ENCODE measurements around the gene EFNA1. TPM values are rescaled to one million over a fixed set of nuclear protein-coding genes. Genes with fewer than 3 reads are reported as not detected.

The EFNA1 gene
- total and polyA plus RNA-seq, 2 donors (not counting 3 experiments of a cell fraction or from before 2014, with no cell fraction given) = 107 to 289 TPM

- no peak overlapping the region for H2AFZ ChIP-seq (ENCODE audit: low read depth, low read length)
- intact Hi-C loops (cut with micrococcal nuclease) (no loop called here), dilution Hi-C loops (cut with MboI; ENCODE audit: extremely low pct_ligation_motif_present, low sequenced_read_pairs) (no loop called here)
- no peaks in the 10 kb centered on the region for H3K79me2 ChIP-seq (ENCODE audit: control insufficient read depth, insufficient read depth, low read length)
- CTCF ChIA-PET = interaction anchor here (5.9 kb wide), 1 partner anchor 61 kb away, joined by 37 read pairs; no protein-coding TSS in a partner anchor
- TF ChIP-seq CTCF (IDR thresholded peaks at IDR 0.05; ENCODE audit: extremely low read depth in 1 of 2, insufficient read depth in 1 of 2, low read depth in 1 of 2, low read length in 2 of 2) = no peak
- TF ChIP-seq GATA2 (IDR thresholded peaks at IDR 0.05; ENCODE audit: insufficient read depth, insufficient read length, low read depth, low read length) = no peak
- no peak for TF ChIP-seq EZH2 (IDR thresholded peaks at IDR 0.05; ENCODE audit: borderline replicate concordance, low read depth, low read length, severe bottlenecking)
- TF ChIP-seq POLR2AphosphoS5 (IDR thresholded peaks at IDR 0.05; ENCODE audit: insufficient read depth, low read depth, low read length) = no peak
- no peak for TF ChIP-seq FOS (IDR thresholded peaks at IDR 0.05; ENCODE audit: borderline replicate concordance, insufficient read depth, low read length)
- TF ChIP-seq, protein P1, sequence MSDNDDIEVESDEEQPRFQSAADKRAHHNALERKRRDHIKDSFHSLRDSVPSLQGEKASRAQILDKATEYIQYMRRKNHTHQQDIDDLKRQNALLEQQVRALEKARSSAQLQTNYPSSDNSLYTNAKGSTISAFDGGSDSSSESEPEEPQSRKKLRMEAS (IDR thresholded peaks at IDR 0.05; ENCODE audit: insufficient read depth, insufficient read length) = no peak
- TF ChIP-seq POLR2A (IDR thresholded peaks at IDR 0.05; ENCODE audit: low read depth, low read length) = no peak
- TF ChIP-seq MYC (IDR thresholded peaks at IDR 0.05; ENCODE audit: low read depth, low read length) = no peak
- no peak for TF ChIP-seq JUN (IDR thresholded peaks at IDR 0.05; ENCODE audit: borderline replicate concordance, insufficient read depth, insufficient read length, low read depth)
- DNase-seq (ENCODE audit: low read depth, low spot score) (peak; percentile 88), FAIRE-seq (no peak)
- H3K27ac ChIP-seq (ENCODE audit: insufficient read depth, low read depth, low read length) = no peak overlapping the region
- no peaks in the 10 kb centered on the region for H3K9me3 ChIP-seq (replicated peaks; ENCODE audit: control insufficient read depth, insufficient read depth, low read length)
- no peak overlapping the region for H3K9ac ChIP-seq (replicated peaks; ENCODE audit: extremely low read depth, insufficient read depth, low read length)
- H3K4me3 ChIP-seq (replicated peaks in 1 of 3; ENCODE audit: insufficient read depth in 1 of 3, low read depth in 1 of 3, low read length in 3 of 3) = no peak overlapping the region
- POLR2A ChIA-PET = no interaction called here
- H3K9me1 ChIP-seq (replicated peaks; ENCODE audit: control insufficient read depth, extremely low read depth, insufficient read depth, low read length) = no peaks in the 10 kb centered on the region
- peaks cover 3% of the 10 kb centered on the region for H3K4me1 ChIP-seq (ENCODE audit: control insufficient read depth, extremely low read depth, insufficient read depth, low read length)
- peaks cover 6 to 9% of the 10 kb centered on the region in 2 experiments for H3K27me3 ChIP-seq (ENCODE audit: control insufficient read depth in 2 of 2, insufficient read depth in 2 of 2, low read length in 2 of 2)
- H3K36me3 ChIP-seq (ENCODE audit: control insufficient read depth in 2 of 2, extremely low read depth in 1 of 2, insufficient read depth in 2 of 2, low read length in 2 of 2) = no peaks in the 10 kb centered on the region
- H4K20me1 ChIP-seq (replicated peaks; ENCODE audit: control insufficient read depth, extremely low read depth, insufficient read depth, low read length) = no peaks in the 10 kb centered on the region
- H3K4me2 ChIP-seq (ENCODE audit: insufficient read depth, low read length) = no peak overlapping the region
- BruUV-seq (replicated peaks) = no TSS peak
Measured at GRCh38 chr1:155105604-155106011, 22.1 kb upstream of the EFNA1 start.
